ENCODE results near the gene SPINDOC. TPM values are rescaled to one million over a fixed set of nuclear protein-coding genes. Genes with fewer than 3 reads are reported as not detected.

The SPINDOC gene
- total RNA-seq, 1 experiment from 2014 or later: 53.8 TPM

DNA sequence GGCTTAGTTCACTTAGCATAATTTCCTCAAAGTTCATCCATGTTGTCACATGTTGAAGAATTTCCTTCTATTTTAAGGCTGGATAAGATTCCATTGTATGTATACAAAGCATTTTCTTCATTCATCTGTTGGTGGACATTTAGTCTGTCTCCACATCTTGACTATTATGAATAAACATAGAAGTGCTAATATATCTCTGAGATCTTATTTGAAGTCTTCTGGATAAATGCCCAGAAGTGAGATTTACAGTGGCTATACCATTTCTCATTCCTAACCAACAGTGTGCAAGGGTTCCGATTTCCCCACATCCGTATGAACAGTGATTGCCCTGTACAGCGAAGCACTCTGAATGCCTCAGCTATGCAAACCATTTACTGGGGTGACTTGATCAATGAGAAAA is 38.1 kb upstream of the SPINDOC start:
- TF ChIP-seq CTCF (IDR thresholded peaks at IDR 0.05; ENCODE audit: unreplicated experiment): no peak
- Mint-ChIP-seq H3K27ac (ENCODE audit: unreplicated experiment) (no peak overlapping the region), H3K9me3 (ENCODE audit: low read depth, unreplicated experiment) (no peaks in the 10 kb centered on the region), H3K36me3 (ENCODE audit: insufficient read depth, unreplicated experiment) (no peaks in the 10 kb centered on the region), H3K27me3 (ENCODE audit: unreplicated experiment) (peaks cover 47% of the 10 kb centered on the region), H3K4me3 (ENCODE audit: low read depth, unreplicated experiment) (no peak overlapping the region), H3K4me1 (ENCODE audit: low read depth, unreplicated experiment) (no peaks in the 10 kb centered on the region)
- no peak for DNase-seq
- CTCF ChIA-PET: no interaction called here
- no TSS peak for BruUV-seq (replicated peaks)
- intact Hi-C loops (cut with micrococcal nuclease; ENCODE audit: unreplicated experiment): no loop called here

- no peak overlapping the region for H3K27ac Mint-ChIP-seq (ENCODE audit: unreplicated experiment)
- no TSS peak for BruUV-seq (replicated peaks)
- H3K4me1 Mint-ChIP-seq (ENCODE audit: low read depth, unreplicated experiment): no peaks in the 10 kb centered on the region
- H3K9me3 Mint-ChIP-seq (ENCODE audit: low read depth, unreplicated experiment): no peaks in the 10 kb centered on the region
- H3K36me3 Mint-ChIP-seq (ENCODE audit: insufficient read depth, unreplicated experiment): no peaks in the 10 kb centered on the region
- no peak overlapping the region for H3K4me3 Mint-ChIP-seq (ENCODE audit: low read depth, unreplicated experiment)
- intact Hi-C loops (cut with micrococcal nuclease; ENCODE audit: unreplicated experiment): no loop called here
- CTCF ChIA-PET: interaction anchor here (1.4 kb wide), 1 partner anchor 10 kb away, joined by 5 read pairs; the partner anchor contains the start of gene ZFTA
- TF ChIP-seq CTCF (IDR thresholded peaks at IDR 0.05; ENCODE audit: unreplicated experiment): no peak
- peaks cover 20% of the 10 kb centered on the region for H3K27me3 Mint-ChIP-seq (ENCODE audit: unreplicated experiment)
- DNase-seq: no peak
These were observed 34.2 kb upstream of the SPINDOC start for GRCh38 chr11:63779039-63779438.

- no peaks in the 10 kb centered on the region for H3K4me1 Mint-ChIP-seq (ENCODE audit: low read depth, unreplicated experiment)
- no peaks in the 10 kb centered on the region for H3K9me3 Mint-ChIP-seq (ENCODE audit: low read depth, unreplicated experiment)
- CTCF ChIA-PET: no interaction called here
- no peak for DNase-seq
- intact Hi-C loops (cut with micrococcal nuclease; ENCODE audit: unreplicated experiment): no loop called here
- BruUV-seq (replicated peaks): no TSS peak
- no peak overlapping the region for H3K4me3 Mint-ChIP-seq (ENCODE audit: low read depth, unreplicated experiment)
- TF ChIP-seq CTCF (IDR thresholded peaks at IDR 0.05; ENCODE audit: unreplicated experiment): no peak
- peaks cover 14% of the 10 kb centered on the region for H3K27me3 Mint-ChIP-seq (ENCODE audit: unreplicated experiment)
- H3K36me3 Mint-ChIP-seq (ENCODE audit: insufficient read depth, unreplicated experiment): no peaks in the 10 kb centered on the region
- H3K27ac Mint-ChIP-seq (ENCODE audit: unreplicated experiment): no peak overlapping the region
These were observed 30.5 kb upstream of the SPINDOC start for GRCh38 chr11:63782749-63783148.

- H3K27ac Mint-ChIP-seq (ENCODE audit: unreplicated experiment): no peak overlapping the region
These were observed 29.2 kb upstream of the SPINDOC start for GRCh38 chr11:63783925-63784592.

More at GRCh38 chr11:63783925-63784592, 29.2 kb upstream of the SPINDOC start:
- no peak for TF ChIP-seq CTCF (IDR thresholded peaks at IDR 0.05; ENCODE audit: unreplicated experiment)
- no peak overlapping the region for H3K4me3 Mint-ChIP-seq (ENCODE audit: low read depth, unreplicated experiment)
- no TSS peak for BruUV-seq (replicated peaks)
- no peaks in the 10 kb centered on the region for H3K4me1 Mint-ChIP-seq (ENCODE audit: low read depth, unreplicated experiment)
- DNase-seq: no peak
- no peaks in the 10 kb centered on the region for H3K9me3 Mint-ChIP-seq (ENCODE audit: low read depth, unreplicated experiment)
- H3K36me3 Mint-ChIP-seq (ENCODE audit: insufficient read depth, unreplicated experiment): no peaks in the 10 kb centered on the region
- intact Hi-C loops (cut with micrococcal nuclease; ENCODE audit: unreplicated experiment): no loop called here
- CTCF ChIA-PET: no interaction called here
- H3K27me3 Mint-ChIP-seq (ENCODE audit: unreplicated experiment): peaks cover under 1% of the 10 kb centered on the region
